BJ (cell line): Measurements from ENCODE around the gene ACADVL. TPM values are rescaled to one million over a fixed set of nuclear protein-coding genes. Genes with fewer than 3 reads are reported as not detected.

Source experiments
- CTCF ChIA-PET: fragments of 350-600 bp; formaldehyde crosslinking; extraction: SDS; loops from one replicate; lab custom pipeline; 2021; ENCODE audit warnings: antibody characterized with exemption, inconsistent platforms; lab: Yijun Ruan, JAX
- POLR2A ChIA-PET: fragments of 300-600 bp; sonication (Branson Sonifier 250); formaldehyde crosslinking; extraction: SDS; loops from one replicate; lab custom pipeline; 2021; ENCODE audit warnings: antibody characterized with exemption; lab: Charles Lee
- DNase-seq: peaks from one replicate; pipeline ENCODE4 v3.0.0-alpha.2; 2011; ENCODE audit warnings: low read depth
- H3K27me3 ChIP-seq: 2 replicates; pipeline ENCODE4 v1.6.0; 2011; ENCODE audit warnings: low read length; ENCODE audit not compliant: control insufficient read depth, insufficient read depth
- H3K36me3 ChIP-seq: 2 replicates; pipeline ENCODE4 v1.5.1; 2011; ENCODE audit warnings: low read length; ENCODE audit not compliant: control insufficient read depth, insufficient read depth
- H3K4me3 ChIP-seq: 2 replicates; pipeline ENCODE4 v1.5.1; 2011; ENCODE audit warnings: low read depth, mild to moderate bottlenecking, control low read depth, low read length
- CTCF ChIP-seq: IDR thresholded peaks from 2 replicates; pipeline ENCODE4 v1.5.1; 2011; ENCODE audit warnings: low read depth, mild to moderate bottlenecking, control low read depth, inconsistent platforms, low read length, moderate library complexity; ENCODE audit not compliant: insufficient read depth
- polyA plus RNA-seq: library from polyadenylated mRNA; depleted of rRNA; stranded (reverse); fragments of >200 nt; gene quantifications from 2 replicates; pipeline ENCODE4 v1.2.3, GENCODE V29; 2011

Gene ACADVL
- polyA plus RNA-seq, 1 experiment = 517 TPM

- ChIA-PET CTCF (interaction anchor here (1.1 to 2.1 kb wide), 2 partner anchors 15 to 325 kb away, joined by 4 to 6 read pairs; no protein-coding TSS in a partner anchor), POLR2A (no interaction called here)
- no peak for DNase-seq
- H3K4me3 ChIP-seq = no peak overlapping the region
- H3K36me3 ChIP-seq = peaks cover 15% of the 10 kb centered on the region
- no peak for TF ChIP-seq CTCF
- no peaks in the 10 kb centered on the region for H3K27me3 ChIP-seq
Measured at GRCh38 chr17:7235693-7236665, 16.2 kb downstream of the ACADVL start.

GRCh38 chr17:7236808-7237207, 17.1 kb downstream of the ACADVL start:
- Histone ChIP-seq H3K27me3 (no peaks in the 10 kb centered on the region), H3K4me3 (no peak overlapping the region), H3K36me3 (peaks cover 15% of the 10 kb centered on the region)
- POLR2A ChIA-PET = no interaction called here
- no peak for DNase-seq
- no peak for TF ChIP-seq CTCF
- CTCF ChIA-PET = interaction anchor here (1.1 to 3.6 kb wide), 2 partner anchors 59 to 324 kb away, joined by 4 to 19 read pairs; no protein-coding TSS in a partner anchor

GRCh38 chr17:7237266-7237760, 17.6 kb downstream of the ACADVL start:
- ChIA-PET POLR2A (interaction anchor here (0.9 kb wide), 1 partner anchor 17 kb away, joined by 4 read pairs; the partner anchor contains the start of genes ACADVL and DLG4), CTCF (interaction anchor here (1.0 to 3.6 kb wide), 2 partner anchors 17 to 59 kb away, joined by 3 to 19 read pairs; no protein-coding TSS in a partner anchor)
- no peak for TF ChIP-seq CTCF
- H3K36me3 ChIP-seq = peaks cover 15% of the 10 kb centered on the region
- DNase-seq = no peak
- no peaks in the 10 kb centered on the region for H3K27me3 ChIP-seq
- peak overlapping the region; percentile 97 for H3K4me3 ChIP-seq

- ChIA-PET CTCF (interaction anchor here (0.7 to 3.6 kb wide), 5 partner anchors 17 to 322 kb away, joined by 3 to 19 read pairs (median 3); no protein-coding TSS in a partner anchor), POLR2A (interaction anchor here (0.6 to 1.0 kb wide), 5 partner anchors 16 to 1834 kb away, joined by 3 to 14 read pairs (median 4); partner anchors contain the start of genes ACADVL and DLG4)
- peaks cover 15% of the 10 kb centered on the region for H3K36me3 ChIP-seq
- DNase-seq = no peak
- peak overlapping the region; percentile 97 for H3K4me3 ChIP-seq
- TF ChIP-seq CTCF = no peak
- no peaks in the 10 kb centered on the region for H3K27me3 ChIP-seq
Measured at GRCh38 chr17:7237761-7238419, 18.2 kb downstream of the ACADVL start.
